IMR-90 (cell line): ENCODE results near the gene ZNF618. TPM values are rescaled to one million over a fixed set of nuclear protein-coding genes. Genes with fewer than 3 reads are reported as not detected.

ENCODE experiments used
- ATAC-seq: fragments of 200-7000 bp; cut with Tn5 transposase; 2 replicates; pipeline ENCODE4 v1.9.1; 2020; ENCODE audit warnings: low read depth, mild to moderate bottlenecking, moderate library complexity
- BruUV-seq: library from RNA; stranded (reverse); fragments of 400-500 nt; replicated peaks from 2 replicates; lab custom pipeline; 2021; lab: Mats Ljungman, UMichigan
- CTCF ChIA-PET: fragments of 300-600 bp; formaldehyde crosslinking; extraction: SDS; loops from one replicate; lab custom pipeline; 2021; ENCODE audit warnings: antibody characterized with exemption; lab: Yijun Ruan, JAX
- POLR2A ChIA-PET: fragments of 300-600 bp; sonication (Branson Sonifier 250); formaldehyde crosslinking; loops from one replicate; lab custom pipeline; 2022; ENCODE audit warnings: antibody characterized with exemption; ENCODE audit not compliant: unreplicated experiment; lab: Charles Lee
- DNase-seq: peaks from one replicate; pipeline ENCODE4 v3.0.0; 2013
- H2AFZ ChIP-seq: replicated peaks from 2 replicates; pipeline ENCODE3; 2013; ENCODE audit warnings: low read length, mild to moderate bottlenecking; ENCODE audit not compliant: poor library complexity
- H2AK5ac ChIP-seq: 2 replicates; pipeline ENCODE4 v1.6.1; 2013; ENCODE audit warnings: low read depth, low read length, inconsistent platforms
- H2AK9ac ChIP-seq: replicated peaks from 2 replicates; pipeline ENCODE3; 2013; ENCODE audit warnings: mild to moderate bottlenecking, low read depth, low read length, moderate library complexity; ENCODE audit not compliant: poor library complexity
- H2BK120ac ChIP-seq: 2 replicates; pipeline ENCODE4 v1.6.1; 2013; ENCODE audit warnings: low read depth, low read length, inconsistent platforms
- H2BK15ac ChIP-seq: 3 replicates; pipeline ENCODE4 v1.6.1; 2013; ENCODE audit warnings: low read depth, low read length, inconsistent platforms
- H2BK20ac ChIP-seq: 2 replicates; pipeline ENCODE4 v1.6.1; 2013; ENCODE audit warnings: low read depth, mild to moderate bottlenecking, inconsistent platforms, low read length, moderate library complexity
- H2BK5ac ChIP-seq: 2 replicates; pipeline ENCODE4 v1.6.1; 2013; ENCODE audit warnings: mild to moderate bottlenecking, low read depth, low read length, inconsistent platforms; ENCODE audit not compliant: poor library complexity, severe bottlenecking
- H3K14ac ChIP-seq: replicated peaks from 2 replicates; pipeline ENCODE4 v1.6.1; 2013; ENCODE audit warnings: low read depth, low read length, inconsistent platforms
- H3K18ac ChIP-seq: 2 replicates; pipeline ENCODE4 v1.6.1; 2013; ENCODE audit warnings: low read depth, low read length, control low read depth
- H3K23ac ChIP-seq: 2 replicates; pipeline ENCODE4 v1.6.1; 2013; ENCODE audit warnings: low read depth, low read length, inconsistent platforms
- H3K27ac ChIP-seq: 2 replicates; pipeline ENCODE4 v1.5.1; 2013; ENCODE audit warnings: mild to moderate bottlenecking, control low read depth, low read length; ENCODE audit not compliant: insufficient read depth
- H3K27me3 ChIP-seq: 2 replicates; pipeline ENCODE4 v1.6.1; 2013; ENCODE audit warnings: low read length; ENCODE audit not compliant: control insufficient read depth, insufficient read depth
- H3K36me3 ChIP-seq: 2 replicates; pipeline ENCODE4 v1.6.1; 2013; ENCODE audit warnings: low read length, mixed read lengths; ENCODE audit not compliant: control insufficient read depth, insufficient read depth
- H3K4ac ChIP-seq: 2 replicates; pipeline ENCODE4 v1.6.1; 2013; ENCODE audit warnings: low read depth, low read length, inconsistent platforms
- H3K4me1 ChIP-seq: 2 replicates; pipeline ENCODE4 v1.6.1; 2013; ENCODE audit warnings: low read length, mixed read lengths; ENCODE audit not compliant: control insufficient read depth, insufficient read depth
- H3K4me2 ChIP-seq: 2 replicates; pipeline ENCODE4 v1.6.1; 2013; ENCODE audit warnings: low read depth, mild to moderate bottlenecking, control low read depth, low read length, moderate library complexity
- H3K4me3 ChIP-seq: 2 replicates; pipeline ENCODE4 v1.5.1; 2013; ENCODE audit warnings: low read depth, mild to moderate bottlenecking, control low read depth, low read length, moderate library complexity; ENCODE audit not compliant: insufficient read depth
- H3K56ac ChIP-seq: 2 replicates; pipeline ENCODE4 v1.6.1; 2013; ENCODE audit warnings: low read length, inconsistent platforms; ENCODE audit not compliant: insufficient read depth; ENCODE audit errors: extremely low read depth
- H3K79me1 ChIP-seq, 2 experiments: 2 replicates each; pipeline ENCODE4 v1.6.1; 2013; ENCODE audit warnings: low read length in 2 of 2, inconsistent platforms in 1 of 2, low read depth in 1 of 2
- H3K9ac ChIP-seq: 2 replicates; pipeline ENCODE4 v1.6.1; 2013; ENCODE audit warnings: low read depth, low read length, control low read depth
- H3K9me1 ChIP-seq: 2 replicates; pipeline ENCODE4 v1.6.1; 2013; ENCODE audit warnings: low read length, inconsistent platforms; ENCODE audit not compliant: insufficient read depth
- H3K9me3 ChIP-seq: 2 replicates; pipeline ENCODE4 v1.6.1; 2013; ENCODE audit warnings: low read length; ENCODE audit not compliant: control insufficient read depth, insufficient read depth
- H4K20me1 ChIP-seq: 2 replicates; pipeline ENCODE4 v1.6.1; 2013; ENCODE audit warnings: low read length, inconsistent platforms; ENCODE audit not compliant: insufficient read depth
- H4K5ac ChIP-seq: 2 replicates; pipeline ENCODE4 v1.6.1; 2013; ENCODE audit warnings: mild to moderate bottlenecking, low read depth, low read length, control low read depth
- H4K8ac ChIP-seq, 2 experiments: 2 replicates each; pipeline ENCODE4 v1.6.1; 2013; ENCODE audit warnings: low read depth in 2 of 2, low read length in 2 of 2, control low read depth in 1 of 2, inconsistent platforms in 1 of 2
- H4K91ac ChIP-seq: 2 replicates; pipeline ENCODE4 v1.6.1; 2013; ENCODE audit warnings: low read depth, low read length, inconsistent platforms; ENCODE audit not compliant: insufficient read depth
- BHLHE40 ChIP-seq: fragments of 150-350 bp; IDR thresholded peaks from 2 replicates; pipeline ENCODE4 v1.6.1; 2016; ENCODE audit warnings: mild to moderate bottlenecking, low read depth, low read length
- CHD1 ChIP-seq: IDR thresholded peaks from 2 replicates; pipeline ENCODE4 v1.6.1; 2012; ENCODE audit warnings: low read depth, low read length, improper control_type of control experiment
- FOS ChIP-seq: fragments of 150-350 bp; IDR thresholded peaks from 2 replicates; pipeline ENCODE4 v1.6.1; 2016; ENCODE audit warnings: low read depth, low read length
- MAFK ChIP-seq: IDR thresholded peaks from 2 replicates; pipeline ENCODE4 v1.6.1; 2012; ENCODE audit warnings: low read depth, low read length, improper control_type of control experiment
- MXI1 ChIP-seq: IDR thresholded peaks from 2 replicates; pipeline ENCODE4 v1.6.1; 2012; ENCODE audit warnings: low read depth, mild to moderate bottlenecking, low read length, moderate library complexity, borderline replicate concordance
- POLR2A ChIP-seq: IDR thresholded peaks from 2 replicates; pipeline ENCODE4 v1.6.1; 2012; ENCODE audit warnings: mild to moderate bottlenecking, low read depth, low read length
- RAD21 ChIP-seq: IDR thresholded peaks from 2 replicates; pipeline ENCODE4 v1.6.1; 2012; ENCODE audit warnings: low read length, improper control_type of control experiment
- RCOR1 ChIP-seq: IDR thresholded peaks from 2 replicates; pipeline ENCODE4 v1.6.1; 2012; ENCODE audit warnings: mild to moderate bottlenecking, low read length, improper control_type of control experiment; ENCODE audit not compliant: insufficient replicate concordance
- SMC3 ChIP-seq: fragments of 150-350 bp; IDR thresholded peaks from 2 replicates; pipeline ENCODE4 v1.6.1; 2016; ENCODE audit warnings: low read depth, mild to moderate bottlenecking, antibody characterized with exemption, low read length, moderate library complexity
- WGBS, 2 experiments: methylation state at CpG; one replicate each; pipeline versions ENCODE4 v1.1.5 to v1.1.7; 2013; ENCODE audit warnings: missing lambda C conversion rate in 2 of 2; ENCODE audit not compliant: insufficient read length in 1 of 2; ENCODE audit errors: extremely low coverage in 2 of 2; 5-methylcytosine and 5-hydroxymethylcytosine counted together
- dilution Hi-C: fragments of 300-500 bp; cut with HindIII; formaldehyde crosslinking; loops from one replicate; pipeline ENCODE4 v1.14.3; 2018; ENCODE audit warnings: low sequenced_read_pairs; ENCODE audit not compliant: unreplicated experiment
- in situ Hi-C: fragments of 300-500 bp; cut with MboI; formaldehyde crosslinking; loops from 3 replicates; pipeline ENCODE4 v1.14.3; 2019; ENCODE audit warnings: low sequenced_read_pairs, inconsistent platforms, mixed read lengths
- intact Hi-C: fragments of 100-400 bp; cut with micrococcal nuclease; formaldehyde crosslinking; loops from 2 replicates; pipeline ENCODE4 v1.10.0; 2022
- polyA plus RNA-seq, 3 experiments: library from polyadenylated mRNA; depleted of rRNA; stranded (reverse); fragments of >200 nt; gene quantifications; 2 replicates each; pipeline ENCODE4 v1.2.3, GENCODE V29; 2012; ENCODE audit warnings: low replicate concordance in 1 of 3
- total RNA-seq: library from RNA; depleted of rRNA; stranded (reverse); fragments of >200 nt; gene quantifications from 2 replicates; pipeline ENCODE4 v1.2.3, GENCODE V29; 2012
- TF ChIP-seq, protein P1 (sequence below): fragments of 150-350 bp; IDR thresholded peaks from 2 replicates; pipeline ENCODE4 v1.6.1; 2017; ENCODE audit warnings: mild to moderate bottlenecking, antibody characterized with exemption, low read length, low read depth

Gene ZNF618
- total and polyA plus RNA-seq, 2 of the 4 experiments (the other 2 are of a cell fraction) = 8.2 to 9.4 TPM

- Histone ChIP-seq H3K27me3 (peaks cover 13% of the 10 kb centered on the region), H3K79me1 (no peaks in the 10 kb centered on the region), H3K23ac (no peak overlapping the region), H2BK15ac (no peak overlapping the region), H3K9ac (no peak overlapping the region), H3K4me2 (no peak overlapping the region), H2AFZ (no peak overlapping the region), H3K14ac (no peak overlapping the region), H3K56ac (no peak overlapping the region), H4K8ac (no peak overlapping the region), H4K5ac (no peak overlapping the region), H2BK120ac (no peak overlapping the region), H3K4me3 (no peak overlapping the region), H2AK5ac (no peak overlapping the region), H3K36me3 (peaks cover 4% of the 10 kb centered on the region; the same call in 1 of the 2 replicates), H3K27ac (no peak overlapping the region), H2BK20ac (no peak overlapping the region), H4K20me1 (no peaks in the 10 kb centered on the region), H2BK5ac (no peak overlapping the region), H4K91ac (no peak overlapping the region), H3K18ac (no peak overlapping the region), H3K4me1 (no peaks in the 10 kb centered on the region), H3K9me3 (no peaks in the 10 kb centered on the region), H3K4ac (no peak overlapping the region), H3K9me1 (0 out of 2 replicates have a peak, but pooled peaks cover 4% of the 10 kb centered on the region), H2AK9ac (no peak overlapping the region)
- 94% methylated on average over 9 of the region's 12 CpGs; no CpG with 5 or more reads in 1 of the 2 experiments for WGBS, 2 experiments
- no peak for DNase-seq
- in situ Hi-C loops (no loop called here), dilution Hi-C loops (no loop called here), intact Hi-C loops (no loop called here)
- no peak for TF ChIP-seq POLR2A
- no peak for TF ChIP-seq FOS
- TF ChIP-seq MAFK = no peak
- no peak for TF ChIP-seq BHLHE40
- TF ChIP-seq, protein P1, sequence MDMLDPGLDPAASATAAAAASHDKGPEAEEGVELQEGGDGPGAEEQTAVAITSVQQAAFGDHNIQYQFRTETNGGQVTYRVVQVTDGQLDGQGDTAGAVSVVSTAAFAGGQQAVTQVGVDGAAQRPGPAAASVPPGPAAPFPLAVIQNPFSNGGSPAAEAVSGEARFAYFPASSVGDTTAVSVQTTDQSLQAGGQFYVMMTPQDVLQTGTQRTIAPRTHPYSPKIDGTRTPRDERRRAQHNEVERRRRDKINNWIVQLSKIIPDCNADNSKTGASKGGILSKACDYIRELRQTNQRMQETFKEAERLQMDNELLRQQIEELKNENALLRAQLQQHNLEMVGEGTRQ = no peak
- TF ChIP-seq SMC3 = no peak
- no peak for TF ChIP-seq CHD1
- TF ChIP-seq RAD21 = no peak
- no peak for TF ChIP-seq MXI1
- TF ChIP-seq RCOR1 = no peak
- BruUV-seq = no TSS peak
- ChIA-PET CTCF (no interaction called here), POLR2A (no interaction called here)
- no peak for ATAC-seq
Measured at GRCh38 chr9:114061292-114061691, 185.2 kb downstream of the ZNF618 start.
